ENCODE results near the gene MRPS31. TPM values are rescaled to one million over a fixed set of nuclear protein-coding genes. Genes with fewer than 3 reads are reported as not detected.
A peak's percentile ranks its signal among the peaks of the same experiment; 100 is the strongest.
"Not testable (repeated sequence)": the region's sequence is repeated elsewhere in the genome, so short reads cannot be mapped to it uniquely, and the experiment has no call there.

MRPS31 gene
- total RNA-seq, 1 donor from 2014 or later = 22.5 TPM

- DNase-seq (ENCODE audit: low read depth) = peak; percentile 29
- Histone ChIP-seq H3K4me3 (ENCODE audit: low read depth, low read length) (peak within 1 kb of the TSS; percentile 67), H3K36me3 (ENCODE audit: control insufficient read depth, insufficient read depth, low read length) (no peaks in the 10 kb centered on the region), H3K27me3 (ENCODE audit: control insufficient read depth, insufficient read depth, low read length) (no peaks in the 10 kb centered on the region)
- no peak for TF ChIP-seq CTCF (IDR thresholded peaks at IDR 0.05; ENCODE audit: insufficient read depth, low read length, poor library complexity, severe bottlenecking)
Observed at GRCh38 chr13:40789275-40790153, 18.5 kb upstream of the MRPS31 start, which contains the start of gene SLC25A15. SLC25A15 (plus strand) TSS chr13:40789611; CDS start chr13:40793227, 3,616 bp downstream.

DNA sequence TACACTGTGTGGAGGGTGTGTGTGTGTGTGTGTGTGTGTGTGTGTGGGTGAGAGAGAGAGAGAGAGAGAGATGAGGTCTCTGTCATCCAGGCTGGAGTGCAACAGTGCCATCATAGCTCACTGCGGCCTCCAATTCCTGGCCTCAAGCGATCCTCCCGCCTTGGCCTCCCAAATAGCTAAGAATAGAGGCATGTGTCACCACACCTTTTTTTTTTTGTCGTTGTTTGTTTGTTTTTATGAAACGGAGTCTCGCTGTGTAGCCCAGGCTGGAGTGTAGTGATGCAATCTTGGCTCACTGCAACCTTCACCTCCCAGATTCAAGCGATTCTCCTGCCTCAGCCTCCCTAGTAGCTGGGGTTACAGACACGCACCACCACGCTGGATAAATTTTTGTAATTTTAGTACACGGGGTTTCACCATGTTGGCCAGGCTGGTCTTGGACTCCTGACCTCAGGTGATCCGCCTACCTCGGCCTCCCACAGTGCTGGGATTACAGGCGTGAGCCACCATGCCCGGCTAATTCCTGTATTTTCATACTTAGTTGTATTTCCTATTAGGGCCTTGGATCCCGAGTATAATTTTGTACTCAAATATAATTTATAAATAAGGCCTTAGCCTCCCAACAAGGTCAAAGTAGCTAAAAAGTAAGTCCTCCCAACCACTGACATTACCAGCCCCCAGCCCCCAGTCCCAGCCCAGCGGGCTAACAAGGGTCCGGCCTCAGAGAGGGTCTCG lies 17.7 kb upstream of the MRPS31 start:
- not testable (repeated sequence) for H3K27me3 ChIP-seq (ENCODE audit: control insufficient read depth, insufficient read depth, low read length); H3K36me3 ChIP-seq (ENCODE audit: control insufficient read depth, insufficient read depth, low read length); DNase-seq (ENCODE audit: low read depth)
- H3K4me3 ChIP-seq (ENCODE audit: low read depth, low read length) = peak overlapping the region; percentile 67

- TF ChIP-seq CTCF (IDR thresholded peaks at IDR 0.05; ENCODE audit: insufficient read depth, low read length, poor library complexity, severe bottlenecking) = no peak
- Histone ChIP-seq H3K4me3 (ENCODE audit: low read depth, low read length) (no peak overlapping the region), H3K36me3 (ENCODE audit: control insufficient read depth, insufficient read depth, low read length) (no peaks in the 10 kb centered on the region), H3K27me3 (ENCODE audit: control insufficient read depth, insufficient read depth, low read length) (no peaks in the 10 kb centered on the region)
- DNase-seq (ENCODE audit: low read depth) = no peak
Observed at GRCh38 chr13:40787062-40787461, 16.1 kb upstream of the MRPS31 start.

DNA sequence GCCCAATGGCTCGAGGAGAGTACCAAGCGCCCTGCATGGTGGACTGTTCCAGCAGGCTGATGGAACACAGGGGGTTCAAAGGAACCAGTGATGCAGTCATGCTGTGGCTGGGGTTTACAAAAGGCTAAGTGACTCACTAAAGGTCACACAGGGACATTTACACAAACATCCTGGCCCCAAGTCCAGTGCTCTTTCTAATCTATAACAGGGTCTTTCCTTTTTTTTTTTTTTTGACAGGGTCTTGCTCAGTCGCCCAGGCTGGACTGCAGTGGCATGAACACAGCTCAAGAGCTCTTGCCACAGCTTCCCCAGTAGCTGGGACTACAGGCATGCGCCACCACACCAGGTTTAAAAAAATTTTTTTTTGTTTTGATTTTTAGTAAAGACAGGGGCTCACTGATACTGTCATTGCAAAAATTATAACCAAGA lies 15.6 kb upstream of the MRPS31 start:
- H3K36me3 ChIP-seq (ENCODE audit: control insufficient read depth, insufficient read depth, low read length) = no peaks in the 10 kb centered on the region
- no peak for DNase-seq (ENCODE audit: low read depth)
- H3K27me3 ChIP-seq (ENCODE audit: control insufficient read depth, insufficient read depth, low read length) = no peaks in the 10 kb centered on the region
- no peak overlapping the region for H3K4me3 ChIP-seq (ENCODE audit: low read depth, low read length)
- TF ChIP-seq CTCF (IDR thresholded peaks at IDR 0.05; ENCODE audit: insufficient read depth, low read length, poor library complexity, severe bottlenecking) = no peak

GRCh38 chr13:40784540-40784939 lies 13.6 kb upstream of the MRPS31 start:
- H3K36me3 ChIP-seq (ENCODE audit: control insufficient read depth, insufficient read depth, low read length) = no peaks in the 10 kb centered on the region
- no peaks in the 10 kb centered on the region for H3K27me3 ChIP-seq (ENCODE audit: control insufficient read depth, insufficient read depth, low read length)
- H3K4me3 ChIP-seq (ENCODE audit: low read depth, low read length) = no peak overlapping the region
- no peak for TF ChIP-seq CTCF (IDR thresholded peaks at IDR 0.05; ENCODE audit: insufficient read depth, low read length, poor library complexity, severe bottlenecking)
- no peak for DNase-seq (ENCODE audit: low read depth)

DNA sequence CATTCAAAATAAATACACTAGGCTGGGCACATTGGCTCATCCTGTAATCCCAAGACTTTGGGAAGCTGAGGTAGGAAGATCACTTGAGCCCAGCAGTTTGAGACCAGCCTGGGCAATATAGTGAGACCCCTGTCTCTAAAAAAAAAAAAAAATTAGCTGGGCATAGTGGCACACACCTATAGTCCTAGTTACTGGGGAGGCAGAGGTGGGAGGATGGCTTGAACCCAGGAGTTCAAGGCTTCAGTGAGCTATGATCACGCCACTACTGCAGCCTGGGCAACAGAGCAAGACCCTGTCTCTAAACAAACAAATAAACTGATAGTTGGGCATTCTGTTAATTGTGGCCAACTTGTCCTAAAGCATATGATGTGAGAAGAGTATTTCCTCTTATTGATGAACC lies 12.0 kb upstream of the MRPS31 start:
- not testable (repeated sequence) for DNase-seq (ENCODE audit: low read depth); H3K27me3 ChIP-seq (ENCODE audit: control insufficient read depth, insufficient read depth, low read length); H3K4me3 ChIP-seq (ENCODE audit: low read depth, low read length); H3K36me3 ChIP-seq (ENCODE audit: control insufficient read depth, insufficient read depth, low read length)

Measured in kidney epithelial cell (primary cell).